T47D (cell line): ENCODE results near the gene MAP3K5.

Source experiments
- DNase-seq, 2 experiments: peaks; one replicate each; pipeline versions ENCODE4 v3.0.0 to v3.0.0-alpha.2; 2011 to 2012; ENCODE audit warnings: low read depth in 1 of 2, low spot score in 1 of 2
- JUND ChIP-seq: IDR thresholded peaks from 2 replicates; pipeline ENCODE4 v1.6.1; 2012; ENCODE audit warnings: low read depth
- in situ Hi-C: cut with HindIII; loops from 2 replicates; pipeline ENCODE4 v1.10.0; 2016; ENCODE audit warnings: low sequenced_read_pairs, low pct_unique_long_range_greater_than_20kb

The MAP3K5 gene

DNA sequence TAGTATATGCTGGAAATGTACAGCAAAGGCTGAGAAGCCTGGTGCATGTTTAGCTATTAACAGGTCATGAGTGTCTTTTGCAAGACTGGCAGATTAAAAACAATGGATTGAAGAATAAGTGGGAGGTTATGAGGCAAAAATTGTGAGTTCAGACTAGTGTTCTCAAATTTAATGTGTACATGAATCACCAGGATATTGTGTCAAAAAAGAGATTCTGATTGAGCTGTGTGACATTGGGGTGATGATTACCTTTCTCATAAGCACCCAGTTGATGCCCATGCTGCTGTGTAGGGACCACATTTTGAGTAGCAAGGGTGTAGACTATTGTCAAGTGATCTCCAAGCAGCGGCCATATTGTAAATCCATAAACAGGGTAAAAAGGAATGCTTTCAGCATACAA lies 44.8 kb downstream of the MAP3K5 start:
- TF ChIP-seq JUND = no peak
- DNase-seq = no peak
- in situ Hi-C loops = no loop called here

DNA sequence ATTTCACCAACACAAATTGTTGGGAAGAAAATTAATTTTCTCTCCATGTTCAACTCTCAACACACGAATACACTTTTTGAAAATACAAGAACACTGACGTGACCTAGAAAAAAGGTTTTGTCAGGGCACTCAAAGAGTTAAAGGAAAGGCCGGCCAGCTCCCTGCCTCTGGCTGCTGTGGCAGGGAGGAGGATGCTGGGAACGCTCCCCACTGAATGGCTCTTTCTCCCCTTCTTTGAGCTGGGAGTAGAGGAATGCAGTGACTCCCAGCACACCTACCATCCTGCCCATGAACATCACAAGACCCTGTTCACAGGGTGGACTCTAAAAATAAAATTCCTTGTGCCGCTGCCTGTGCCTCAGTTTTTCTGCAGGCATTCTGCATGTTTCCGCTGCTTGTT lies 47.0 kb downstream of the MAP3K5 start:
- no peak for DNase-seq
- TF ChIP-seq JUND = no peak
- in situ Hi-C loops = no loop called here

- in situ Hi-C loops = no loop called here
- no peak for TF ChIP-seq JUND
Measured at GRCh38 chr6:136744889-136745288, 47.4 kb downstream of the MAP3K5 start.

DNA sequence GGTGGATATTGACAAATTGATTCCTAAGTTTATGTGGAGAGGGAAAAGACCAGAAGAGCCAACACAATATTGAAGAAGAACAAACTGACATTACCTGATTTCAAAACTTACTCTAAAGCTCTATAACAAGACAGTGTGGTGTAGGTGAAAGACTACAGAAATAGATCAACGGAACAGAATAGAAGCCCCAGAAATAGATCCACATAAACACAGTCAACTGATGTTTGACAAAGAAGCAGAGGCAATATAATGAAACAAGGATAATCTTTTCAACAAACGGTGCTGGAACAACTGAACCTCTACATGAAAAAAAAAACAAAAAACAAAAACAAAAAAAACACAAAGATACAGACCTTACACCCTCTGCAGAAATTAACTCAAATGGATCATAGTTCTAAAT lies 50.2 kb downstream of the MAP3K5 start:
- DNase-seq = no peak
- no peak for TF ChIP-seq JUND
- in situ Hi-C loops = no loop called here

More at GRCh38 chr6:136744889-136745288, 47.4 kb downstream of the MAP3K5 start:
- no peak for DNase-seq

GRCh38 chr6:136740050-136740974 lies 52.0 kb downstream of the MAP3K5 start:
- TF ChIP-seq JUND = no peak
- in situ Hi-C loops = no loop called here
- DNase-seq = no peak

- in situ Hi-C loops = no loop called here
- no peak for DNase-seq
- TF ChIP-seq JUND = no peak
Measured at GRCh38 chr6:136739501-136739900, 52.8 kb downstream of the MAP3K5 start.

DNA sequence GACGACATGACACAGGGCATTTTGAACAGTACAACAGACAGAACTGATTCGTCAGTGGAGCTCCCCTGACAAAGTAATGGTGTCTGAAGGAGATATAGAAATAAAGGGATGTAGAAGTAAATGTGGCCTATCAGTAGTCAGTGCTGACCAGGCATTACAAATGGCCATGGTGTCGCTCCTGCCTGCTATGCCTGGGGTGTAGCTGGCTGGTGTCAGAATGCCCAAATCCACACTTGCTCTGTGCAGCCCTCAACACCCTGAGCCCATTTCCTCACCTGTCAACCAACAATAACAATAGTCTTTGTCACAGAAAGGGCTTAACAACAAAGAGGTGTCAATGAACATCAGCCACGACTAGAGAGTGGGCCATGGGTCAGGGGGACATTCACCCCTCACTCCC lies 53.2 kb downstream of the MAP3K5 start:
- TF ChIP-seq JUND = no peak
- in situ Hi-C loops = no loop called here
- no peak for DNase-seq

DNA sequence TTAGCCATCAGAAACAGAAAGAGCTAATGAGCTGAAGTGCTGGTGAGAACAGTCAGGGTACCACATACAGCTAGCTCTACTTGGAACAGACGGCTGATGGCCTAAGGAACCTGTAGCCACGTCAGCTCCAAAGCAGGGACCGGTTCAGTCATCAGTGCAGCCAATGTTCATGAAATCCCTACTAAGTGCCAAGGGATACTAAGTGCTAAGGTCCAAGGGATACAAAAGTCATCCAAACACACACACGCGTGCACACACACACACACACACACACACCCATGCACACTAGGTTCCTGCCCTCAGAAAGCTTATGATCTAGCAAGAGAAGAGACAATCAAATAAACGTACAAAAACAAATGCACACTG lies 53.6 kb downstream of the MAP3K5 start:
- TF ChIP-seq JUND = no peak
- in situ Hi-C loops = no loop called here
- no peak for DNase-seq

- in situ Hi-C loops = no loop called here
- no peak for TF ChIP-seq JUND
- no peak for DNase-seq
Measured at GRCh38 chr6:136737871-136738691, 54.2 kb downstream of the MAP3K5 start.

DNA sequence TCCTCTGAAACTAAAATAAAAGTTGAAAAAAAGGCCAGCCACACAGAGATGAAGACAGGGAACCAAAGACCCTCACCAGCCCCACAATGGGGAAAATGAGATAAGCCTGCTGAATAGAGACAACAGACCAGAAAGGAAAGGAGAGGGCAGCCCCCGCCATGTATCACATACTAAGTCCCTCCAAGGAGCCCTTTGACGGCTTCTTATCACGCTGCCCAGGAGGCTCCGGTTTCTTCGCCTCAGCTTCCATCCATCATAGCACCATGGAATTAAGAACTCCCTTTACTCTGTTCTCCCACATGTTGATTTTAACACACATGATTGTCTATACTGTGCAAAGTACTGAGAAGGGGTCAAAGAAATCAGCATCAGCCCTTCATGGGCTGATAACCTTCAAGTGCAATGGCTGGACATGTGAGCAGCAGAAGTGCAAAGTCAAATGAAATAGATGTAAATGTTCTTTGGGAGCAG lies 54.9 kb downstream of the MAP3K5 start:
- no peak for TF ChIP-seq JUND
- no peak for DNase-seq
- in situ Hi-C loops = no loop called here

- in situ Hi-C loops = no loop called here
- TF ChIP-seq JUND = no peak
- DNase-seq = no peak
Measured at GRCh38 chr6:136736281-136736960, 55.9 kb downstream of the MAP3K5 start.

GRCh38 chr6:136734977-136735376 lies 57.3 kb downstream of the MAP3K5 start:
- no peak for DNase-seq
- no peak for TF ChIP-seq JUND
- in situ Hi-C loops = no loop called here
